ENCODE measurements around the gene ETS1. TPM values are rescaled to one million over a fixed set of nuclear protein-coding genes. Genes with fewer than 3 reads are reported as not detected.

The ETS1 gene
- total RNA-seq, 1 experiment from 2014 or later: 3.7 TPM

GRCh38 chr11:128525411-128526243 is 61.7 kb downstream of the ETS1 start:
- Histone ChIP-seq H3K27me3 (replicated peaks; ENCODE audit: insufficient read depth, low read depth, low read length, poor library complexity) (peaks cover 86% of the 10 kb centered on the region), H3K4me3 (ENCODE audit: low read depth, low read length, poor library complexity, severe bottlenecking) (no peak overlapping the region), H3K27ac (ENCODE audit: low read depth, low read length, poor library complexity, severe bottlenecking) (no peak overlapping the region), H3K4me1 (ENCODE audit: insufficient read depth, low read length, poor library complexity, severe bottlenecking) (no peaks in the 10 kb centered on the region), H3K9me3 (ENCODE audit: low read depth, low read length, poor library complexity, severe bottlenecking) (no peaks in the 10 kb centered on the region), H3K36me3 (ENCODE audit: insufficient read depth, low read length, poor library complexity, severe bottlenecking) (no peaks in the 10 kb centered on the region)
- intact Hi-C loops (cut with micrococcal nuclease; ENCODE audit: unreplicated experiment): no loop called here
- ChIA-PET POLR2A (ENCODE audit: low non-redundant PET) (no interaction called here), CTCF (no interaction called here)
- no peak for DNase-seq (ENCODE audit: low spot score)
- TF ChIP-seq CTCF (conservative IDR thresholded peaks at IDR 0.05; ENCODE audit: low read depth, low read length) (no peak), EZH2 (IDR thresholded peaks at IDR 0.05; ENCODE audit: borderline replicate concordance, low read depth, low read length, poor library complexity, severe bottlenecking) (no peak)
- BruUV-seq (replicated peaks): no TSS peak

GRCh38 chr11:128524172-128524571 is 63.2 kb downstream of the ETS1 start:
- Histone ChIP-seq H3K9me3 (ENCODE audit: low read depth, low read length, poor library complexity, severe bottlenecking) (no peaks in the 10 kb centered on the region), H3K4me1 (ENCODE audit: insufficient read depth, low read length, poor library complexity, severe bottlenecking) (no peaks in the 10 kb centered on the region), H3K27me3 (replicated peaks; ENCODE audit: insufficient read depth, low read depth, low read length, poor library complexity) (peaks cover 90% of the 10 kb centered on the region), H3K36me3 (ENCODE audit: insufficient read depth, low read length, poor library complexity, severe bottlenecking) (no peaks in the 10 kb centered on the region), H3K4me3 (ENCODE audit: low read depth, low read length, poor library complexity, severe bottlenecking) (no peak overlapping the region), H3K27ac (ENCODE audit: low read depth, low read length, poor library complexity, severe bottlenecking) (no peak overlapping the region)
- BruUV-seq (replicated peaks): no TSS peak
- intact Hi-C loops (cut with micrococcal nuclease; ENCODE audit: unreplicated experiment): no loop called here
- no peak for DNase-seq (ENCODE audit: low spot score)
- TF ChIP-seq EZH2 (IDR thresholded peaks at IDR 0.05; ENCODE audit: borderline replicate concordance, low read depth, low read length, poor library complexity, severe bottlenecking) (no peak), CTCF (conservative IDR thresholded peaks at IDR 0.05; ENCODE audit: low read depth, low read length) (no peak)
- ChIA-PET CTCF (no interaction called here), POLR2A (ENCODE audit: low non-redundant PET) (no interaction called here)

GRCh38 chr11:128523641-128524040 is 63.7 kb downstream of the ETS1 start:
- no TSS peak for BruUV-seq (replicated peaks)
- ChIA-PET CTCF (no interaction called here), POLR2A (ENCODE audit: low non-redundant PET) (no interaction called here)
- Histone ChIP-seq H3K27me3 (replicated peaks; ENCODE audit: insufficient read depth, low read depth, low read length, poor library complexity) (peaks cover 90% of the 10 kb centered on the region), H3K36me3 (ENCODE audit: insufficient read depth, low read length, poor library complexity, severe bottlenecking) (no peaks in the 10 kb centered on the region), H3K4me3 (ENCODE audit: low read depth, low read length, poor library complexity, severe bottlenecking) (no peak overlapping the region), H3K9me3 (ENCODE audit: low read depth, low read length, poor library complexity, severe bottlenecking) (no peaks in the 10 kb centered on the region), H3K27ac (ENCODE audit: low read depth, low read length, poor library complexity, severe bottlenecking) (no peak overlapping the region), H3K4me1 (ENCODE audit: insufficient read depth, low read length, poor library complexity, severe bottlenecking) (no peaks in the 10 kb centered on the region)
- DNase-seq (ENCODE audit: low spot score): no peak
- TF ChIP-seq CTCF (conservative IDR thresholded peaks at IDR 0.05; ENCODE audit: low read depth, low read length): no peak
- no peak for TF ChIP-seq EZH2 (IDR thresholded peaks at IDR 0.05; ENCODE audit: borderline replicate concordance, low read depth, low read length, poor library complexity, severe bottlenecking)
- intact Hi-C loops (cut with micrococcal nuclease; ENCODE audit: unreplicated experiment): no loop called here

Data from A673 (cell line).